ENCODE results near the gene SIM1.

DNA sequence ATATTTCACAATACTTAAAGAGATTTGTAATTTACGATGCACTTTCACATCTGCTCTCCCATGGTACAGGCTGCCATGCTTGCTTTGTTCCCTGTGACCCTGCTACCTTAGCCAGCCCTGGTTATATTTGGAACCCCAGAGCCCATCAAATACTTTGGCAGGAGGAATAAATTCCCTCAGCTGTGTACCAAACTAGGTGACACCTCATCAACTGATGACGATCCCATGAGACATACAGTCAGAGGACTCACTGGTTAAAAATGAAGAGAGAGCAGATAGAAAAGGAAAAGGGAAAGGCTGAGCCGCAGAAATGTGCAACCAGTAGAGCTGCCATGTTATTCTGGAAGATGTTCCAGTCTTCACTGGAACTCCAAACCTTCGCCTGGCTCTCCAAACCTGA is 120.0 kb downstream of the SIM1 start:
- TF ChIP-seq, protein P1, sequence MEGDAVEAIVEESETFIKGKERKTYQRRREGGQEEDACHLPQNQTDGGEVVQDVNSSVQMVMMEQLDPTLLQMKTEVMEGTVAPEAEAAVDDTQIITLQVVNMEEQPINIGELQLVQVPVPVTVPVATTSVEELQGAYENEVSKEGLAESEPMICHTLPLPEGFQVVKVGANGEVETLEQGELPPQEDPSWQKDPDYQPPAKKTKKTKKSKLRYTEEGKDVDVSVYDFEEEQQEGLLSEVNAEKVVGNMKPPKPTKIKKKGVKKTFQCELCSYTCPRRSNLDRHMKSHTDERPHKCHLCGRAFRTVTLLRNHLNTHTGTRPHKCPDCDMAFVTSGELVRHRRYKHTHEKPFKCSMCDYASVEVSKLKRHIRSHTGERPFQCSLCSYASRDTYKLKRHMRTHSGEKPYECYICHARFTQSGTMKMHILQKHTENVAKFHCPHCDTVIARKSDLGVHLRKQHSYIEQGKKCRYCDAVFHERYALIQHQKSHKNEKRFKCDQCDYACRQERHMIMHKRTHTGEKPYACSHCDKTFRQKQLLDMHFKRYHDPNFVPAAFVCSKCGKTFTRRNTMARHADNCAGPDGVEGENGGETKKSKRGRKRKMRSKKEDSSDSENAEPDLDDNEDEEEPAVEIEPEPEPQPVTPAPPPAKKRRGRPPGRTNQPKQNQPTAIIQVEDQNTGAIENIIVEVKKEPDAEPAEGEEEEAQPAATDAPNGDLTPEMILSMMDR (IDR thresholded peaks at IDR 0.05): no peak
- no peak for TF ChIP-seq POLR2A (IDR thresholded peaks at IDR 0.05)
- TF ChIP-seq POLR2AphosphoS5 (IDR thresholded peaks at IDR 0.05): no peak
